Esophagus squamous epithelium (tissue), 4 donors: ENCODE measurements around the gene OTOA.
"Not testable (repeated sequence)": the region's sequence is repeated elsewhere in the genome, so short reads cannot be mapped to it uniquely, and the experiment has no call there.

Source experiments
- CTCF ChIP-seq, 6 experiments: fragments of 450-650 bp in 4 of 6; fragments of 200-600 bp in 2 of 6; sonication (generic) in 2 of 6; IDR thresholded peaks; one replicate each; pipeline ENCODE4 v1.5.1; 2016 to 2019; ENCODE audit warnings: antibody characterized with exemption in 6 of 6, mild to moderate bottlenecking in 4 of 6, moderate library complexity in 4 of 6
- POLR2A ChIP-seq, 4 donors: fragments of 450-650 bp; IDR thresholded peaks; one replicate each; pipeline ENCODE4 v1.6.1; 2017; ENCODE audit warnings: antibody characterized with exemption in 4 of 4, mild to moderate bottlenecking in 4 of 4, moderate library complexity in 3 of 4

DNA sequence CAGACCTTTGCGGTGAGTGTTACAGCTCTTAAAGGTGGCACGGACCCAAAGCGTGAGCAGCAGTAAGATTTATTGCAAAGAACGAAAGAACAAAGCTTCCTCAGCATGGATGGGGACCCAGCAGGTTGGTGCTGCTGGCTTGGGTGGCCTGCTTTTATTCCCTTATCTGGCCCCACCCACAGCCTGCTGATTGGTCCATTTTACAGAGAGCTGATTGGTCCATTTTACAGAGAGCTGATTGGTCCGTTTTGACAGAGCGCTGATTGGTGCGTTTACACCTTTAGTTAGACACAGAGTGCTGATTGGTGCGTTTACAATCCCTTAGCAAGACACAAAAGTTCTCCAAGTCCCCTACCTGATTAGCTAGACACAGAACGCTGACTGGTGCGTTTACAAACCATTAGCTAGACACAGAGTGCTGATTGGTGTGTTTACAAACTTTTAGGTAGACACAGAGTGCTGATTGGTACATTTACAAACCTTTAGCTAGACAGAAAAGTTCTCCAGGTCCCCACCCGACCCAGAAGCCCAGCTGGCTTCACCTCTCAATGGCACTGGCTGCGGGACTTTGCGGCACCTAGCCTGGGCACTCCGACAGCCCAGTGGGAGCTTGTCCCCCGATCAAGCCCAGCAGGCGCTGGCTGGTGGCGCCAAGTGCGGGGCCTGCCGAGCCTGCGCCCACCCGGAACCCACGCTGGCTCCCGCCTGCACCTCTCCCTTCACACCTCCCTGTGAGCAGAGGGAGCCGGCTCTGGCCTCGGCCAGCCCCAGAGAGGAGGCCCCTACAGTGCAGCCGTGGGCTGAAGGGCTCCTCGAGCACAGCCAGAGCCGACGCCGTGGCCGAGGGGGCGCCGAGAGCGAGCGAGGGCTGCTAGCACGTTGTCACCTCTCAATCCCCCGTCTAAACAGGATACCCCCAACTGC is 33.9 kb upstream of the OTOA start:
- not testable (repeated sequence) for TF ChIP-seq POLR2A, CTCF (IDR thresholded peaks at IDR 0.05)
